SK-N-SH treated with all-trans-retinoic acid at 6 μM for 48 hours (cell line): ENCODE data around the gene YPEL2.

Source experiments
- ATAC-seq: fragments of 200-7000 bp; cut with Tn5 transposase; 3 replicates; pipeline ENCODE4 v1.9.1; 2020; ENCODE audit warnings: mild to moderate bottlenecking, moderate library complexity
- ARNTL ChIP-seq: fragments of 450-650 bp; formaldehyde crosslinking; IDR thresholded peaks from 2 replicates; pipeline ENCODE4 v1.5.0; 2020; ENCODE audit warnings: low read depth, mild to moderate bottlenecking, moderate library complexity, borderline replicate concordance
- BACH2 ChIP-seq: fragments of 250-450 bp; sonication (Bioruptor Pico); IDR thresholded peaks from 2 replicates; pipeline ENCODE4 v1.9.0; 2021; ENCODE audit warnings: mild to moderate bottlenecking, borderline replicate concordance
- CSDC2 ChIP-seq: fragments of 250-450 bp; sonication (Bioruptor Pico); IDR thresholded peaks from 2 replicates; pipeline ENCODE4 v1.5.0; 2020; ENCODE audit warnings: mild to moderate bottlenecking, moderate library complexity
- ESRRG ChIP-seq: fragments of 250-450 bp; sonication (Bioruptor Pico); IDR thresholded peaks from 2 replicates; pipeline ENCODE4 v1.6.1; 2021; ENCODE audit warnings: mild to moderate bottlenecking
- GLIS3 ChIP-seq: fragments of 250-450 bp; sonication (Bioruptor Pico); IDR thresholded peaks from 2 replicates; pipeline ENCODE4 v1.5.0; 2020; ENCODE audit warnings: mild to moderate bottlenecking, moderate library complexity
- ISL1 ChIP-seq: fragments of 250-450 bp; sonication (Bioruptor Pico); IDR thresholded peaks from 2 replicates; pipeline ENCODE4 v2.1.2; 2022; ENCODE audit warnings: mild to moderate bottlenecking, moderate library complexity
- OSR1 ChIP-seq: fragments of 250-450 bp; sonication (Bioruptor Pico); IDR thresholded peaks from 2 replicates; pipeline ENCODE4 v1.8.0; 2022; ENCODE audit warnings: moderate library complexity, mild to moderate bottlenecking, inconsistent platforms
- RARB ChIP-seq: fragments of 250-450 bp; sonication (Bioruptor Pico); IDR thresholded peaks from 2 replicates; pipeline ENCODE4 v1.8.0; 2021; ENCODE audit warnings: mild to moderate bottlenecking, moderate library complexity
- SNAI2 ChIP-seq: fragments of 250-450 bp; sonication (Bioruptor Pico); IDR thresholded peaks from 2 replicates; pipeline ENCODE4 v1.5.0; 2020; ENCODE audit warnings: mild to moderate bottlenecking, moderate library complexity
- TCF4 ChIP-seq: fragments of 250-450 bp; sonication (Bioruptor Pico); IDR thresholded peaks from 2 replicates; pipeline ENCODE4 v1.8.0; 2021; ENCODE audit warnings: mild to moderate bottlenecking, moderate library complexity, borderline replicate concordance
- TOX ChIP-seq: fragments of 250-450 bp; sonication (Bioruptor Pico); IDR thresholded peaks from 2 replicates; pipeline ENCODE4 v1.8.0; 2021; ENCODE audit warnings: mild to moderate bottlenecking, moderate library complexity, borderline replicate concordance
- ZC3H10 ChIP-seq: fragments of 250-450 bp; sonication (Bioruptor Pico); IDR thresholded peaks from 2 replicates; pipeline ENCODE4 v1.5.1; 2021; ENCODE audit warnings: mild to moderate bottlenecking, moderate library complexity
- ZFP3 ChIP-seq: fragments of 250-450 bp; sonication (Bioruptor Pico); IDR thresholded peaks from 2 replicates; pipeline ENCODE4 v1.5.0; 2020; ENCODE audit warnings: mild to moderate bottlenecking, moderate library complexity
- ZFP30 ChIP-seq: fragments of 450-650 bp; formaldehyde crosslinking; IDR thresholded peaks from 2 replicates; pipeline ENCODE4 v1.5.0; 2022; ENCODE audit warnings: mild to moderate bottlenecking, moderate library complexity
- ZNF565 ChIP-seq: fragments of 450-650 bp; formaldehyde crosslinking; conservative IDR thresholded peaks from 2 replicates; pipeline ENCODE4 v1.5.0; 2020; ENCODE audit warnings: low read depth, mild to moderate bottlenecking, moderate library complexity
- ZNF70 ChIP-seq: fragments of 450-650 bp; formaldehyde crosslinking; IDR thresholded peaks from 2 replicates; pipeline ENCODE4 v1.5.0; 2020; ENCODE audit warnings: mild to moderate bottlenecking, moderate library complexity
- ZNF8 ChIP-seq: fragments of 450-650 bp; formaldehyde crosslinking; IDR thresholded peaks from 2 replicates; pipeline ENCODE4 v1.5.0; 2020; ENCODE audit warnings: mild to moderate bottlenecking, moderate library complexity
- TF ChIP-seq, protein P1 (sequence below): fragments of 250-450 bp; sonication (Bioruptor Pico); IDR thresholded peaks from 2 replicates; pipeline ENCODE4 v1.8.0; 2021; ENCODE audit warnings: low read depth, mild to moderate bottlenecking, moderate library complexity, borderline replicate concordance
- TF ChIP-seq, protein P2 (sequence below): fragments of 250-450 bp; sonication (Bioruptor Pico); IDR thresholded peaks from 2 replicates; pipeline ENCODE4 v1.5.1; 2021; ENCODE audit warnings: mild to moderate bottlenecking, moderate library complexity
- TF ChIP-seq, protein P3 (sequence below): fragments of 250-450 bp; sonication (Bioruptor Pico); IDR thresholded peaks from 2 replicates; pipeline ENCODE4 v1.5.0; 2020; ENCODE audit warnings: mild to moderate bottlenecking, moderate library complexity
- TF ChIP-seq, protein P4 (sequence below): fragments of 250-450 bp; sonication (Bioruptor Pico); IDR thresholded peaks from 2 replicates; pipeline ENCODE4 v1.5.1; 2020; ENCODE audit warnings: low read depth, mild to moderate bottlenecking, moderate library complexity

Gene YPEL2

DNA sequence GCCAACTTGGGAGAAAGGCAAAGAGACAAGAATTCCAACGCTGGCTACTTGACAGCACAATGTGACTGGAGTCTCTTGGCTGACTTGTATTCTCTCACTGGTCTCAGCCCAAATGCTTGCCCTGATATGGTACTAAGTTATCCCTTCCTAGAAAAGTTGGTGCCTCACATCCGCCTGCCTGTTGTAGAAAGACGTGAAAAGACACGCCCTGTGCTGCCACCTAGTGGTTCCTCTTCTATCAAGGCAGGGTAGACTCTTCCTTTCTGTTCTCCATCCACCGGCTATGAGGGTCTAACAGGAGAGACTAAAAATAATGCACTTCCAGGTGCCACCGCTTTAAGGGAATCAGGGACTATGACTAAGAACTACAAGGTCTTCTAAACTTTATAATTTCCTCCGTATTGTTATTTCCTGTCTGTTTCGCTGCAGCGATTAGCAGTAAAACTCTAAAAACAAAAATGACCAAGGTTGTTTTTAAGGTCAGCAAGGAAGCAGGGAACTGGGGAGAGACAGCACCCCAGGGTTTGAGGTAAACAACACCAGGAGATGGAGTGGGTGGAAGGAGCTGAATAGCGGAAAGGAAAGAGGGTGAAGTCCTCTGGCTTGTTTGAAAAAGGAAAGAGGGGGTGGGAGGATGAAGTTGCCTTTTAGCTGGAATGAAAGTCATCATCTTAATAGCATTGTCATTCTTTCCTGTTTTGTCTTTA lies 109.5 kb downstream of the YPEL2 start:
- TF ChIP-seq TCF4 (CRISPR knock-in tag) = no peak
- TF ChIP-seq BACH2 (CRISPR knock-in tag) = no peak
- no peak for TF ChIP-seq OSR1 (CRISPR knock-in tag)
- no peak for TF ChIP-seq ZNF70
- no peak for TF ChIP-seq ZFP3 (CRISPR knock-in tag)
- TF ChIP-seq TOX (CRISPR knock-in tag) = no peak
- TF ChIP-seq SNAI2 (CRISPR knock-in tag) = no peak
- no peak for TF ChIP-seq RARB (CRISPR knock-in tag)
- no peak for TF ChIP-seq ZFP30 (CRISPR knock-in tag)
- TF ChIP-seq ZNF8 (CRISPR knock-in tag) = no peak
- no peak for TF ChIP-seq ESRRG (CRISPR knock-in tag)
- TF ChIP-seq ZNF565 = no peak
- TF ChIP-seq, protein P1, sequence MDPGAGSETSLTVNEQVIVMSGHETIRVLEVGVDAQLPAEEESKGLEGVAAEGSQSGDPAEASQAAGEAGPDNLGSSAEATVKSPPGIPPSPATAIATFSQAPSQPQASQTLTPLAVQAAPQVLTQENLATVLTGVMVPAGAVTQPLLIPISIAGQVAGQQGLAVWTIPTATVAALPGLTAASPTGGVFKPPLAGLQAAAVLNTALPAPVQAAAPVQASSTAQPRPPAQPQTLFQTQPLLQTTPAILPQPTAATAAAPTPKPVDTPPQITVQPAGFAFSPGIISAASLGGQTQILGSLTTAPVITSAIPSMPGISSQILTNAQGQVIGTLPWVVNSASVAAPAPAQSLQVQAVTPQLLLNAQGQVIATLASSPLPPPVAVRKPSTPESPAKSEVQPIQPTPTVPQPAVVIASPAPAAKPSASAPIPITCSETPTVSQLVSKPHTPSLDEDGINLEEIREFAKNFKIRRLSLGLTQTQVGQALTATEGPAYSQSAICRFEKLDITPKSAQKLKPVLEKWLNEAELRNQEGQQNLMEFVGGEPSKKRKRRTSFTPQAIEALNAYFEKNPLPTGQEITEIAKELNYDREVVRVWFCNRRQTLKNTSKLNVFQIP (CRISPR knock-in tag) = no peak
- TF ChIP-seq ZC3H10 (CRISPR knock-in tag) = no peak
- no peak for TF ChIP-seq ISL1 (CRISPR knock-in tag)
- TF ChIP-seq CSDC2 = no peak
- peak; percentile 100 for ATAC-seq

DNA sequence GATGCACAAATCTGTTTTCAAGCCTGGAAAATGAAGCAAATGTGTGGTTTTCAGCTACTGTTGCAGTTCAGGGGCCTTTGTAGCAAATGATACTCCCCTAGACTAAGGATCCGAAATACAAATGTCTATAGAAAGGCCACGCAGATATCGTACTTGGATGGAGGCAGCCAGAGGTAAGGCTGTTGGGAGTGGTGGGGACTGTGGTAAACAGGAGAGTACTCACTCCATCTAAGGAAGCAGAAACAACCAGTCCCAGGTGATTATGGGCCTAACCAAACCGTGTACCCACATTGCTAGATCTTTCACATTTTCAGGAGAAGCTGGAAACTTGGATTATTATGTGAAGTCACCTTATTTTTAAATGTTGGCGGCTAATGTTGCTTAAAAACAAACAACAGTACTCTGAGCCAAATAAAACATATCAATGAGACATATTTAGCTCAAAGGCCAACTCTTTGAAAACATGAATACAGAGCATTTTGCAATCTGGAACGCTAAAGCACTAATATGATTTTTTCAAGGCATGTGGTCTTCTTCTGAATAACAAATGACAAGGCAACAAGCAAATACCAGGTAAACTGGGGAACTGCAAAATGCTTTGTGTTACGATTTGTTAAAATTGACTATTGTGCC lies 110.1 kb downstream of the YPEL2 start:
- TF ChIP-seq ZNF70 (no peak), OSR1 (CRISPR knock-in tag) (no peak), ARNTL (CRISPR knock-in tag) (no peak), ZNF565 (no peak), ESRRG (CRISPR knock-in tag) (no peak), ZC3H10 (CRISPR knock-in tag) (no peak), RARB (CRISPR knock-in tag) (no peak), ZFP3 (CRISPR knock-in tag) (no peak), ISL1 (CRISPR knock-in tag) (no peak), ZFP30 (CRISPR knock-in tag) (no peak), CSDC2 (no peak), SNAI2 (CRISPR knock-in tag) (no peak), GLIS3 (no peak), ZNF8 (CRISPR knock-in tag) (no peak)
- TF ChIP-seq, protein P2, sequence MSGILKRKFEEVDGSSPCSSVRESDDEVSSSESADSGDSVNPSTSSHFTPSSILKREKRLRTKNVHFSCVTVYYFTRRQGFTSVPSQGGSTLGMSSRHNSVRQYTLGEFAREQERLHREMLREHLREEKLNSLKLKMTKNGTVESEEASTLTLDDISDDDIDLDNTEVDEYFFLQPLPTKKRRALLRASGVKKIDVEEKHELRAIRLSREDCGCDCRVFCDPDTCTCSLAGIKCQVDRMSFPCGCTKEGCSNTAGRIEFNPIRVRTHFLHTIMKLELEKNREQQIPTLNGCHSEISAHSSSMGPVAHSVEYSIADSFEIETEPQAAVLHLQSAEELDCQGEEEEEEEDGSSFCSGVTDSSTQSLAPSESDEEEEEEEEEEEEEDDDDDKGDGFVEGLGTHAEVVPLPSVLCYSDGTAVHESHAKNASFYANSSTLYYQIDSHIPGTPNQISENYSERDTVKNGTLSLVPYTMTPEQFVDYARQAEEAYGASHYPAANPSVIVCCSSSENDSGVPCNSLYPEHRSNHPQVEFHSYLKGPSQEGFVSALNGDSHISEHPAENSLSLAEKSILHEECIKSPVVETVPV (CRISPR knock-in tag) = no peak
- TF ChIP-seq, protein P3, sequence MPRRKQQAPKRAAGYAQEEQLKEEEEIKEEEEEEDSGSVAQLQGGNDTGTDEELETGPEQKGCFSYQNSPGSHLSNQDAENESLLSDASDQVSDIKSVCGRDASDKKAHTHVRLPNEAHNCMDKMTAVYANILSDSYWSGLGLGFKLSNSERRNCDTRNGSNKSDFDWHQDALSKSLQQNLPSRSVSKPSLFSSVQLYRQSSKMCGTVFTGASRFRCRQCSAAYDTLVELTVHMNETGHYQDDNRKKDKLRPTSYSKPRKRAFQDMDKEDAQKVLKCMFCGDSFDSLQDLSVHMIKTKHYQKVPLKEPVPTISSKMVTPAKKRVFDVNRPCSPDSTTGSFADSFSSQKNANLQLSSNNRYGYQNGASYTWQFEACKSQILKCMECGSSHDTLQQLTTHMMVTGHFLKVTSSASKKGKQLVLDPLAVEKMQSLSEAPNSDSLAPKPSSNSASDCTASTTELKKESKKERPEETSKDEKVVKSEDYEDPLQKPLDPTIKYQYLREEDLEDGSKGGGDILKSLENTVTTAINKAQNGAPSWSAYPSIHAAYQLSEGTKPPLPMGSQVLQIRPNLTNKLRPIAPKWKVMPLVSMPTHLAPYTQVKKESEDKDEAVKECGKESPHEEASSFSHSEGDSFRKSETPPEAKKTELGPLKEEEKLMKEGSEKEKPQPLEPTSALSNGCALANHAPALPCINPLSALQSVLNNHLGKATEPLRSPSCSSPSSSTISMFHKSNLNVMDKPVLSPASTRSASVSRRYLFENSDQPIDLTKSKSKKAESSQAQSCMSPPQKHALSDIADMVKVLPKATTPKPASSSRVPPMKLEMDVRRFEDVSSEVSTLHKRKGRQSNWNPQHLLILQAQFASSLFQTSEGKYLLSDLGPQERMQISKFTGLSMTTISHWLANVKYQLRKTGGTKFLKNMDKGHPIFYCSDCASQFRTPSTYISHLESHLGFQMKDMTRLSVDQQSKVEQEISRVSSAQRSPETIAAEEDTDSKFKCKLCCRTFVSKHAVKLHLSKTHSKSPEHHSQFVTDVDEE (CRISPR knock-in tag) = no peak
- TF ChIP-seq, protein P4, sequence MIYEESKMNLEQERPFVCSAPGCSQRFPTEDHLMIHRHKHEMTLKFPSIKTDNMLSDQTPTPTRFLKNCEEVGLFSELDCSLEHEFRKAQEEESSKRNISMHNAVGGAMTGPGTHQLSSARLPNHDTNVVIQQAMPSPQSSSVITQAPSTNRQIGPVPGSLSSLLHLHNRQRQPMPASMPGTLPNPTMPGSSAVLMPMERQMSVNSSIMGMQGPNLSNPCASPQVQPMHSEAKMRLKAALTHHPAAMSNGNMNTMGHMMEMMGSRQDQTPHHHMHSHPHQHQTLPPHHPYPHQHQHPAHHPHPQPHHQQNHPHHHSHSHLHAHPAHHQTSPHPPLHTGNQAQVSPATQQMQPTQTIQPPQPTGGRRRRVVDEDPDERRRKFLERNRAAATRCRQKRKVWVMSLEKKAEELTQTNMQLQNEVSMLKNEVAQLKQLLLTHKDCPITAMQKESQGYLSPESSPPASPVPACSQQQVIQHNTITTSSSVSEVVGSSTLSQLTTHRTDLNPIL (CRISPR knock-in tag) = no peak
- TF ChIP-seq, protein P1 (CRISPR knock-in tag) = no peak
- no peak for ATAC-seq
